GM19455 (cell line): ENCODE measurements around the gene PARVB.
"Not testable (repeated sequence)": the region's sequence is repeated elsewhere in the genome, so short reads cannot be mapped to it uniquely, and the experiment has no call there.

Experiments
- ATAC-seq: cut with Tn5 transposase; IDR thresholded peaks from one replicate; pipeline ENCODE4 v1.9.1; 2021; ENCODE audit not compliant: unreplicated experiment

Gene PARVB

DNA sequence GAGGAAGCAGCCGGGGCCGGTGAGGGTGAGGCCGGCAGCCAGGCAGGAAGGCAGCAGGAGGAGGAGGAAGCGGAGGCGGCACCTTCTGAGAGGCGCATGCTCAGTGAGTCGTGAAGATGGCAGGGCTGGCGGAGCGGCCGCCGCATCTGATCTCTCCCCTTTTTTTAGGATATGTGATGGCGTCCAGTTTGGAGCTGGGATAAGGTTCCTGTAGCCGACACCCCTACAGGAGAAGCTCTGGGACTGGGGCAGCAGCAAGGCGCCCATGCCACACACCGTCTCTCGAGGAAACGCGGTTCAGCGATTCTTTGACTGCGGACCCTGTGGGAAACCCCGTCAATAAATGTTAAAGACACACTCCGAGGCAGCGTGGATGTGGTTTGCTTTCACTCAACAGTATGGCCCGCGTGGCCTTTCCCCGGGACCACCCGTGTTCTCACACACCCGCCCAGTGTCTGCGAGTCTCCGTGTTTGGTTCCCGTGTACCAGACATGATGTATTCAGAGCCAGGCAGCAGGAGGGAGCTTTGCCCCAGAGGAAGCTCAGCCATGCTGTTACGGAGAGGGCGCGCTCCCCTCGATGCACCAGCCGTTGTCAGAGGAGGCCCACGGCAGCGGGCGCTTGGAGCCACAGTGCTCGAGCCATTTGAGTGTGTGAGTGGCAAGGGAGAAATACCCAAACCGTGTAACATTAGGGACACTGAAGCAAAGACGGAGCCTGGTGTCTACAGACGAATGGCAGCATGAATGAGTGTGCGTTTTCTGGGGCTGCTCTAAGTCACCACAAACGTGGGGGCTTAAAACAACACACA lies 27.7 kb upstream of the PARVB start:
- peak; percentile 59 for ATAC-seq

DNA sequence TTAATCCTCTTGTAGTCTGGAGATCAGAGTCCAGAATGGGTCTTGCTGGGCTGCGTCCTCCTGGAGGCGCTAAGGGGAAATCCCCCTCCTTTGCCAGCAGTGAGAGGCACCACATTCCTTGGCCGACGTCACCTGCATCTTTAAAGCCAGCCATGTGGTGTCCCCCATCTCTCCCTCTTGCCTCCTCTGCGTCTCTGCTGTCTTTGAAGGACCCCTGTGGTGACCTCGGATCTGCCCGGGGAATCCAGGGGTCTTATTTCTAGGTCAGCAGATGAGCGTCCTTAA lies 27.2 kb upstream of the PARVB start:
- ATAC-seq: no peak

DNA sequence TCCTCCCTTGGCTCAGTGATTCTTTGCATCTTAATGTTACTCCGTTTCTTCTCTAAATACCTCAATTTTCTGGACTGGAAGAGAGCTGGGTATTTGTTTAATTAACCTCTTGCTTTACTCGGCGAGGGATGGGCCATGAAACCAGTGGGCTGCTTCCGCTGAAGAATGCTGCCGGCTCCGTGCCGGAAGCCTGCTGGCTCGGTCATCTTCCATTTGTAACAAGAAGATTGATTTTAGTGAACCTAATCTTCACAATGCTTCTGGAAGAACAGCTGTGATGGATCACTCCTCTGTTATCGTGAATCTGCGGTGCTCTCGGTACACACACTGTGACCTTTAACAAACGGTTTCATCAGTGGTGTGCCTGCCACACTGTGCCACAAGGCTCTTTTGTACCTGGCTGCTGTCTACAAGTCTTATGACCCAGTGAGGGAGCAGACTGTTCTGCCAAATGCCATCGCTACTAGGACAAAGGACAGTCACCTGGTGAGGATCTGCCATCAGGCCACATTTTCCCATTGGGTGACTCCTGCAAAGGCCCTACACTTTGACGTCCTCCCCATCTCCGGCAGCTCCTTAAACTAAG lies 25.3 kb upstream of the PARVB start:
- ATAC-seq: no peak

DNA sequence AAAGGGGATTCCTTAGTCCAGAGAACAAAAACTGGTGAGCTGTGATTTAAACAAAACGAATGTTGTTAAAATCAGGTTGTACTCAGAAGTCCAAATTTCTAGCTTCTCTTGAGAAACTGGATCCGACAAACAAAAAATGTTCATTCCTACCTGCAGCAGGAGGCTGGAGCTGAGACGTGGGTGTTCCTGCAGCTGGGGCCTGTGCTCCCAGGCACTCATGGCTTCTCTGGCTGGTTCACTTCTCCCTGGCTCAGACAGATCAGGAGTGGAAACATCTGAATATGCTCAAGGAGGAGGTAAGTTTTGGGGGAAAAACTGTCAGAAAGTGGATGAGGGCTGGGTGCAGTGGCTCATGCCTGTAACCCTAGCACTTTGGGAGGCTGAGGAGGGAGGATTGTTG lies 24.7 kb upstream of the PARVB start:
- ATAC-seq: no peak

DNA sequence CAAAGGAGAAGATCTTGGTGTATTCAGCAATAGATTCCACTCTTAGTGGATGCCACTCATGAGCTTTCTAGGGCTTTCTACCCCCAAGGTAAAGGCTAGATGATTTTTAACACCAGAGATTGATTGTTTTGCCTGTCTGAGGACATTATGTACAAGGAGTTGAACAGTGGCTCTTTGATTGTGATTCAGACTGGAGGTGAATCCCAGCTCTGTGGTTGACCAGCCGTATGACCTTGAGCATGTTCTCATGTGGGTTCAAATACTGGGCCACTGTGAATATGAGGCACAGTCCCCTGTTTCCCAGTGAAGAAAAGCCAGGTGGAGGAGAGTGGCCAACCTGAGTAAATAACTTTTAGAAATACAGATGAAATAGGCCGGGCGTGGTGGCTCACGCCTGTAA lies 24.0 kb upstream of the PARVB start:
- ATAC-seq: no peak

DNA sequence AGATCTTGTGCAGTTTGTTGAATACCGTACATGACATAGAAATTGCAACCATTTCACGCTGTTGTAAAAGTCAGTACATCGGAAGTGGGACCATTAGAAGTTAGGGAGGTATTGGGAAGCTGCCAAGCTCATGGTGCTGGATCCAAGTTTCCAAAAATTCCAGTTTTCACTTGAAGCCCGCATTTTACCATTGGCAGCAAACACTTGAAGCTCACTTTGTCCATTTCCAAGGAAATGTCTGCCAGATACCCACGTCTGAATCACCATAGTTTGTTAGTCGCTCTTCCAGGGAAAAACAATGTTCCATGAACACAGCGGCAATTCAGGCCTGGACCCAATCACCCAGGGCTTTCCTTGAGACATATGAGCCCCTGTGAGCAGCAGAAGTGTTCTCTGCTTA lies 22.6 kb upstream of the PARVB start:
- ATAC-seq: no peak

DNA sequence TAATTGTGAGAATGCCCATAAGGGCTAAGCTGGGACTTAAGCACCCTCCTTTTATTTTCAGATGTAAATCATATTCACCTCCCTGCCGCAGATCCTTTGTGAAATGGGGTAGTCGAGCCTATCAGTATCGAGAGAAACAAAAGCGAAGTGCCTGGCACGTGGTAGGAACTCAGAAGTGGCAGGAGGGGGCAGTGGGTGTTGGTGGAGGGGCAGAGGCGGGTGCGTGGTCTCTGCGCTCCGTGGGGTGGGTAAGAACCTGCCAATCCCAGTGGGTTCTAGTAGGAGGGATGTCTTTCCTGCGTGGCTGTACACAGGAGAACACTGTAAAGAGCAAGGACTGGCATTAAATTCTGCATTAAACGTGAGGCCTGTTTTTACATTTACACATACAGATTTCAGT lies 21.8 kb upstream of the PARVB start:
- no peak for ATAC-seq

DNA sequence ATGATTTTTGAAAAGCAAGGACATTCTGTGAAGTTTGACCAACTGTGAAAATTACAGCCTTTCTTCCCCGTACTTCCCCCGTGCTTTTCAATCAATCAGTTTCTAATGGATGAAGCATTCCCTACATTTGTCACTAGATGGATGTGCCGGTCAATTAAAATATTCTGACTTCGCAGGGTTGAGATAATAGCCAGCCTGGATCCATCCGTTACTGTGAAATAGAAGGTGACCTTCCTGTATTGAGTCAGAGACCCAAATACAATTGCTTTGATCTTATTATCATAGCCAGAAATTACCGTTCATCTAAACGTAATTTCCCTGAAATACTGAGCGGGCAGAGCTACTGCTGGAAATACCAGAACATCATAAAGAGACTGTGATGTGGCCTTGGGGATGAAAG lies 21.1 kb upstream of the PARVB start:
- ATAC-seq: no peak

DNA sequence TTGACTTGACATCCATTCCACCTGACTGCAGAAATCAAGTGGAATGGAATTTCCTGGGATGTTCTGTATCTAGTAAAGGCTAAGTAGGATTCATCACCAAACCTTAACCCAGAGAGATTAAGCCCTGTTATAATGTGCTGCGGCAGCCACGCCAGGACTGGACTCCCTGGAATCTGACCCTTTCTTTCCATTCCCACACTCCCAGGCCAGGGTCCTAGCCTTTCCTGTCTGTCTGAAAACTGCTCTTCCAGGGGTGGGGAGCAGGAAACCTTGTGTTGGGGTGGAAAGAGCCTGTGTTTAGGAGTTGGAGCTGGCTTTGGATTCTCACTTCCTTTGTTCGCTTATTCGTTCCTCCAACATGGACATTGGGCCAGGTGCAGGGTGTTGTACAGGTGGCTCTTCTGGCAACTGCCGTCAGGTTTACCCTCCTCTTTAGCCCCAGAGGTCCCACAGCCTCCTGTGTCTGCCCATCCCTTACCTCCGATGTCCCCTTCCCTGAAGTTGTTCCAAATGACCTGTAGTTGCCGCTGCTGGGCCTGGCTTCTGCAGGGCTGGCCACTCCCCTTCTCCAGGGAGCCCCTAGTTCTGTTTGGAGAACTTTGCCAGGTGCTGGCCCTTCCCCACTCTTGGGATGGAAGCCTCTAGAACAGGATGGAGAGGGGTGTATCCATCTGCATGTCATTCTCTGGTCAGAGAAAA lies 20.5 kb upstream of the PARVB start:
- ATAC-seq: no peak

DNA sequence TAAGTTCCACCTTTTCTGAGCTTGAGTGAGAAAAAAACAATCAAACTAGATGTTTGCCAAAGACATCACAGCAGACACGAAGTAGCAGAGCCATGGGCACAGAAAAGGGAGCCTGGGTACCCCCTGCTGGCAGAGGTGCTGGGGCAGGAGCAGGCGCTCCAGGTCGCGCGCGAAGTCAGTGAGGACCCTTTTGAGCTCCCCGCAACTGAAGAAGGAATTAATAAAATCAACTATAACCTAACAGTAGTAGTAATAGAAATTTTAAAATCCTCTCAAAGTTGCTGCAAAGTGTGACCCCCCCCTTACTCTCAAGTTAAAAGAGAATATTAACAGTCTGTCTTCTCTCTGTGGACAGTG lies 20.0 kb upstream of the PARVB start:
- no peak for ATAC-seq

DNA sequence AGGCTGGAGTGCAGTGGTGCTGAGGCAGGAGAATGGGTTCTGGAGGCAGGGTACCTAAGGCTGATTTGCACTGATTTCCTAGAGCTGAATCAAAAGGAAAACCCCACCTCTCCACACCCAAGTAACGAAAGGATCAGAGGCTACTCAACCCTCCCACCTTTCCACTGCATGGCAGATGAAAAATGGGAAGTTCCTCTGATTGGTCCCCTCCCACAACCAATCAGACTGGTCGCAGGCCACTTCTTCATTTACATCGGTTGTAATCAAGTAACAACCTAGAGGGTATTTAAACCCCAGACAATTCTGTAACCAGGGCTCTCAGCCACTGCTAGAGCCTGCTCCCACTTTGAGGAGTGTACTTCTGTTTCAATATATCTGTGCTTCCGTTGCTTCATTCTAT lies 18.6 kb upstream of the PARVB start:
- no peak for ATAC-seq

DNA sequence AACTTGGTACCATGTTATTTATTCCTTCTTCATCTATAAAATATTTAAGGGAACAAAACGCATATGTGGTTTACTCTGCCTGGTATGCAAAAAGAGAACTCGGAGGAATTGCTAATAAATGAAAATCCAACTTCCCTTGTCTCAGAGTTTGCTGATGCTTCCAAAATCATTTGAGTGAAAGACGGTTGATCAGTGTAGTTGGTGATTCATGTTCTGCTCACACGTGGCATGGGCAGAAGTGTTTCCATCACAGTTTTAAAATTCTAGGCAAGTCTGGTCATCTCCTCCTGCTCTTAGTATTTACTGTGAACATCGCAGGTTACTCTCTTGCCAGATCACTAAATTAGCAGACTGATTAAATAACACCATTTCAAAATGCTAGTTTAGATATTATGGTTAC lies 11.9 kb upstream of the PARVB start:
- ATAC-seq: no peak

DNA sequence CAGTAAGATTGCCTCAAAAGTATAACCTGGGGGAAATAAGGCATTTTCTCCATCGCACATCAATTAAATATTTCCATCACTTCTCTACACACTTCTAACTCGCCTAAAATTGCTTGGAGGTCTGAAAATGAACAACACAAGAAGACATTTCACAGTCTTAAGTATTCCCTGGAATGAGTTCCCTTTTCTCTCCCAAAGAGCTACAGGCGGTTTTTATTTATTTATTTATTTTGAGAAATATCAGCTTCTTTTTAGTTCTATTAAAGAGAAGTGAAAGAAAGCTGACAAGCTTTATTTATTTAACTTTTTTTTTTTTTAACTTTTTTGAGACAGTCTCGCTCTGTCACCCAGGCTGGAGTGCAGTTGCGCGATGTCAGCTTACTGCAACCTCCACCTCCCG lies 11.5 kb upstream of the PARVB start:
- ATAC-seq: no peak

DNA sequence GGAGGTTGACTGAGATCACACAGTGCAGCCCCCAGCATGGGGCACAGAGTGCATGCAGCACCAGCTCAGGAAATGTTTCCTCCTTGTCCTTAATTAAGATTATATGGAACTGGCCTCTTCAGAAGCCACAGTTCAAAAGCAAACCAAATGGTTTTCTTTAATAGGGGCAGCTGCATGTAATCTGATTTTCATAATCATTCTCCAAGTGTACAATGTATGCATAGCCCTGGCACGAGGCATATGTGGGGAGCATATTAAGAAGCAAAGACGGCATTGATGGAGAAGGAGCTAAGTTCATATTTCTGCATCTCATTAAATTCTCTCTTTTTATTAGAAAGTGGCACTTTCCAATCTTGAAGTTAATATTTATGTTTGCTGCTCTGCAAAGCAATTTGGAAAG lies 9.9 kb upstream of the PARVB start:
- no peak for ATAC-seq

DNA sequence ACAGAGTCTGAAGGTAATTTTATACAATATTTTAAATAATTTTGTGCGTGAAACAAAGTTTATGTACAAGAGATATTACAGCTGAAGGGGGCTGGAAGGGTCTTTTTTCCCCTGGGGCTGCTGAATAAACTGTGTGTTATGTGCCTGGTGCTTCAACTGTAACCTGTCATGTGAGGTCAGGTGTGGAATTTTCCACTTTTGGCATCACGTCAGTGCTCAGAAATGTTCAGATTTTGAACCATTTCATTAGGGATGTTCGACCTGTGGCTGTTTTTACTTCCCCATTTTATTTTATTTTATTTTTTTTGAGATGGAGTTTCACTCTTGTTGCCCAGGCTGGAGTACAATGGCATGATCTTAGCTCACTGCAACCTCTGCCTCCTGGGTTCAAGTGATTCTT lies 7.5 kb upstream of the PARVB start:
- not testable (repeated sequence) for ATAC-seq

DNA sequence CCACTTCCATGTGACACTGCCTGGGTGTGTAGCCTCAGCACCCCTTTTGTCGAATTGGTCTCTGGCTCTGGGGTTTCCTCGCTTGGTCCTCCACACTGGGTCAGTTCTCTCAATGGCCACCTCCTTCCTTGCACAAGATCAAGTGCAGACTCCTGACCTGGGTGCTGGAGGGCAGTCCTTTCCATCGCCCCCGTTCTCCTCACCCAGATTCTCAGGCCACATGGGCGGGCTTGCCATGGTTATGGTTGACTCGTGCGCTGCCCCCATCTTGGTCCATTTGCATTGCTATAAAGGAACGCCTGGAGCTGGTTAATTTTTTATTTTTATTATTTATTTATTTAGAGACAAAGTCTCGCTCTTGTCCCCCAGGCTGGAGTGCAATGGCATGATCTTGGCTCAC lies 5.5 kb upstream of the PARVB start:
- no peak for ATAC-seq

DNA sequence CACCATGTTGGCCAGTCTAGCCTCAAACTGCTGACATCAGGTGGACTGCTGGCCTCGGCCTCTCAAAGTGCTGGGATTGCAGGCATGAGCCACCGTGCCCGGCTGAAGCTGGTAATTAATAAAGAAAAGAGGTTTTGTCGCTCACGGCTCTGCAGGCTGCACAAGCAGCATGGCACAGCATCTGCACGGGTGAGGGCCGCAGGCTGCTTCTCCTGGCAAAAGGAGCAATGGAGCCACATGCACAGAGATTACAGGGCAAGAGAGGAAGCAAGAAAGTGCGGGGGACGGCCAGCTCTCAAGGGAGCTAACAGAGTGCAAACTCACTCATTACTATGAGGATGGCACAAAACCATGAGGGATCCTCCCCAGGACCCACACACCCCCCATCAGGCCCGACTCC lies 4.7 kb upstream of the PARVB start:
- no peak for ATAC-seq

DNA sequence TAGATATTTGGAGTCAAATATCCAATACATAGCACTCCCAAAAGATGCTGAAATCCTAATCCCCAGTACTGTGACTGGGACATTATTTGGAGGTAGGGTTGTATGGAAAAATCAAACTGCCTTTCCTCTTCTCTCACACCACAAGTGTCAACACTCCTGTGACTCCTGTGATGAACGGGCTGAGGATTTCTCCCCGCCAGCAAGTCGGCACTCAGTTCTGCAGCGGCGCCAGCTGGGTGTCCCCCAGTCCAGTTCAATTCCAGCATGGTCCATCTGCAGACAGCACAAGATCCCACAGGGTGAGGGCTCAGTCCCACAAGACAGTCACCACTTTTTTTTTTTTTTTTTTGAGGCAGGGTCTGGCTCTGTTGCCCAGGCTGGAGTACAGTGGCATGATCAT lies 4.3 kb upstream of the PARVB start:
- ATAC-seq: no peak

DNA sequence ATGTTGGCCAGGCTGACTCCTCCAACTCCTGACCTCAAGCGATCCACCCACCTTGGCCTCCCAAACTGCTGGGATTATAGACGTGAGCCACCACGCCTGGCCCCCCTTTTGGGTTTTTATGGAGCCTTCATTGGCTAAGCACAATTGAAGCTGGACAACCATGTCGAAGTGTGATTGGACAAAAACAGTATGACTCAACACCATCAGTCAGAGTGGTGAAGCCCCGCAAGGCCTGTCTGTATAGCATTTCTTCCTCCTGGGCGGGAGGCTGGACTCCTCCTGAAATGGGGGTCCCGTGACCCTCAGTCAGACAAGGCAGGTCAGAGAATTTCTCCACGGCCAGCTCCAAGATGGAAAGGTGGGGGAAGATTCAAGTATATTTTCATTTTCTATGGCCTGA lies 3.1 kb upstream of the PARVB start:
- no peak for ATAC-seq

DNA sequence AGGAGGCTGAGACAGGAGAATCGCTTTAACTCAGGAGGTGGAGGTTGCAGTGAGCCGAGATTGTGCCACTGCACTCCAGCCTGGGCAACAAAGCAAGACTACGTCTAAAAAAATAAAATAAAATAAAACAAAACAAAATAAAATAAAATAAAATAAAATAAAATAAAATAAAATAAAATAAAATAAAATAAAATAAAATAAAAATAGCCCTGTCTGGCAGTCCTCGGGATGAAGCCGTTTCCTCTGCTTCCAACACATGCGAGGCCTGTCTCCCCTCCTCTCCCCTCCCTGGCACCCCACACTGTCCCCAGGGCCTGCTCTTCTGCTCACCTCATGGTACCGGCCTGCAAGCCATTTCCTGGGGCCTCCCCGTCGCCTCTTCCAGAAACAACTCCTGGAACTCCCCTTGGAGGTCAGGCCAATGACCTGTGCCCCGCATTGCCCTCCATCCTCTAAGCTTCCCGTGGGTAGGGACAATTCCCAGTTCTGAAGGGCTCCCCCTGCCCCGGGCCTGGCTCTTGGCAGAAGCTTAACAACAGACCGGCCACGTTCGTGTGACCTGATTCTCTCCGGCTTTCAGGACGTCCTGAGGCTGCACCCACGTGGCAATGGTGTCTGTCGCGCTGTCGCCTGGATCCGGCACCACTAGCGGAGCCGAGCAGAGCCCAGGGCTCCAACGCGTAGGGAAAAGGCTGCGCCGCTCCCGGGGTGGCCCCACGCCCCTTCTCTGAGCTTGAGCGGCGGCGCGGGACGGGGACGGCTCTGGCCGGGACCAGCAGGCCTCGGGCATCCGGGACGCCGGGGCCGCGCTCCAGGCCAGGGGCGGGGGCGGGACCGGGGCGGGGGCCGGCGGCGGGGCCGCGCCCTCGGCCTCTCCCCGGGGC lies 456 bp upstream of the PARVB start:
- no peak for ATAC-seq

DNA sequence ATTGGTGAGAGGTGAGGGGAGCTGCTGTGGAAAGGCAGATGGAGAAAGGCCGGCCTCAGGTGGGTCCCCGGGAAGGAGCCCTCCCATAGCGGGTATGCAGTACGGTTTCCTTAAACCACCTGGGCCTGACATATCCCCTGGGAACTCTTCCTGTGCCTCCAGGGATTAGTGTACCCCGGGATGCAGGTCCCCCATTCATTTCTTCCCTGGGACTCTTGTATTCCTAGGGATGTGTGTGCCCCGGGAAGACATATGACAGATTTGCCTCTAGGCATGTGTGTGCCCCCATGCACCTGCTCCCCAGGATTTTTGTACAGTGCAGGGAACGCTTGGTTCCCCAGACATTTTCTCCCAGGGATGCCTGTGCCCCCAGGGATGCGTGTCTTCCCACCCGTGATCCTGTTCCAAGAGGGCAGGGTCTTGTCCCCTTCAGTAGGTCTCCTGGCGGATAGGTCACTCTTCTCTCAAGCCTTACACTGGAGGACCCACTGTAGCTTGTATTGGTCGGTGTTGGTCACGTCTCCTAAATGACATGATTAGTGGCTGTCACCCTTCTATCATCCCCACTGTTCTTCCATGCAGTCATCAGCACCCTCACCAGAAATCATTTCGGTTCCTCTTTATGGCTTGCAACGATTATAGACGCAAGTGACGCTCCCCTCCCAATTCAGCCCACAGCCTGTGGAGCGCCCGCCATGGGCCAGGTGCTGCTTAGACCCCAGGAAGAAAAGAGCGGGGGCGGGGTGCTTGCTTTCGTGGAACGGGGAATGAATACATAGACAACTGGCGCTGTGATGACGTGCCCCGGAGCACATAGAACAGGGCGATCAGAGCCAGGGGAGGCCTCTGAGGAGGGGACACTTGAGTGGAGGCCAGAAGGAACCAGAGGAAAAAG lies 1.3 kb downstream of the PARVB start:
- peak; percentile 49 for ATAC-seq
